Thoracic aorta endothelial cell (primary cell): ENCODE data around the gene SLC39A6. TPM values are rescaled to one million over a fixed set of nuclear protein-coding genes. Genes with fewer than 3 reads are reported as not detected.

Experiments used
- total RNA-seq: library from RNA; depleted of rRNA; stranded (reverse); fragments of >200 nt; gene quantifications from 2 replicates; pipeline ENCODE4 v1.2.3, GENCODE V29; 2012

The SLC39A6 gene, protein sequence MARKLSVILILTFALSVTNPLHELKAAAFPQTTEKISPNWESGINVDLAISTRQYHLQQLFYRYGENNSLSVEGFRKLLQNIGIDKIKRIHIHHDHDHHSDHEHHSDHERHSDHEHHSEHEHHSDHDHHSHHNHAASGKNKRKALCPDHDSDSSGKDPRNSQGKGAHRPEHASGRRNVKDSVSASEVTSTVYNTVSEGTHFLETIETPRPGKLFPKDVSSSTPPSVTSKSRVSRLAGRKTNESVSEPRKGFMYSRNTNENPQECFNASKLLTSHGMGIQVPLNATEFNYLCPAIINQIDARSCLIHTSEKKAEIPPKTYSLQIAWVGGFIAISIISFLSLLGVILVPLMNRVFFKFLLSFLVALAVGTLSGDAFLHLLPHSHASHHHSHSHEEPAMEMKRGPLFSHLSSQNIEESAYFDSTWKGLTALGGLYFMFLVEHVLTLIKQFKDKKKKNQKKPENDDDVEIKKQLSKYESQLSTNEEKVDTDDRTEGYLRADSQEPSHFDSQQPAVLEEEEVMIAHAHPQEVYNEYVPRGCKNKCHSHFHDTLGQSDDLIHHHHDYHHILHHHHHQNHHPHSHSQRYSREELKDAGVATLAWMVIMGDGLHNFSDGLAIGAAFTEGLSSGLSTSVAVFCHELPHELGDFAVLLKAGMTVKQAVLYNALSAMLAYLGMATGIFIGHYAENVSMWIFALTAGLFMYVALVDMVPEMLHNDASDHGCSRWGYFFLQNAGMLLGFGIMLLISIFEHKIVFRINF
- total RNA-seq = 15.4 and 16.7 TPM in 2 replicates

GRCh38 chr18:36129300-36130038, at the start of gene SLC39A6, which contains the start of gene ELP2:
TSS of gene SLC39A6 (minus strand) at chr18:36129340. CDS start at chr18:36127007, 2,333 bp downstream.
TSS of gene ELP2 (plus strand) at chr18:36129899. CDS start at chr18:36129934, 35 bp downstream.

GRCh38 chr18:36067055-36067957, 61.8 kb downstream of the SLC39A6 start, which contains the start of gene RPRD1A:
TSS of gene RPRD1A (minus strand) at chr18:36067559. CDS start at chr18:36067404, 155 bp downstream.

Other genes with a start within 250 kb of the SLC39A6 start
- gene RPRD1A, start 61.8 kb downstream of the SLC39A6 start, total RNA-seq = 79.7 and 99.9 TPM in 2 replicates
- 85.7 and 94.7 TPM in 2 replicates for gene ELP2, start 559 bp upstream of the SLC39A6 start, total RNA-seq
- 0.53 and 1.7 TPM in 2 replicates for gene MOCOS, start 58.2 kb upstream of the SLC39A6 start, total RNA-seq
- 0.07 TPM in 1 of 2 replicates, not detected in the other for gene FHOD3, start 168.4 kb upstream of the SLC39A6 start, total RNA-seq